ENCODE measurements around the gene CD2.

The CD2 gene

GRCh38 chr1:116806245-116806644, 52.0 kb downstream of the CD2 start:
- peaks cover 0 to 18% (median under 1%) of the 10 kb centered on the region in 4 experiments for H3K4me1 ChIP-seq (ENCODE audit: control extremely low read depth in 1 of 4, control insufficient read depth in 4 of 4, insufficient read depth in 4 of 4, low read length in 3 of 4)
- POLR2A ChIA-PET: interaction anchor here (0.5 kb wide), 1 partner anchor 37 kb away, joined by 3 read pairs; no protein-coding TSS in a partner anchor
- peak in 2 of 3 donors; percentile 40 to 53 for DNase-seq
- CTCF ChIA-PET: interaction anchor here (0.8 to 2.0 kb wide), 4 partner anchors 10 to 69 kb away, joined by 3 to 10 read pairs (median 4); no protein-coding TSS in a partner anchor
- no CpG with 5 or more reads among the region's 1 CpG for WGBS (ENCODE audit: insufficient coverage)
- H3K36me3 ChIP-seq (ENCODE audit: control insufficient read depth in 4 of 4, insufficient read depth in 4 of 4, low read length in 3 of 4): no peaks in the 10 kb centered on the region
- no peak overlapping the region for H3K27ac ChIP-seq (ENCODE audit: insufficient read depth in 1 of 2, low read depth in 1 of 2, low read length in 2 of 2, poor library complexity in 1 of 2, severe bottlenecking in 2 of 2)
- no peak overlapping the region for H3K4me3 ChIP-seq (ENCODE audit: control insufficient read depth in 1 of 7, extremely low read depth in 1 of 7, insufficient read depth in 4 of 7, low read depth in 2 of 7, low read length in 6 of 7)
- H3K27me3 ChIP-seq (replicated peaks in 2 of 5; ENCODE audit: control insufficient read depth in 4 of 5, insufficient read depth in 5 of 5, low read length in 4 of 5): no peaks in the 10 kb centered on the region
- H3K9me3 ChIP-seq (ENCODE audit: control extremely low read depth in 1 of 5, control insufficient read depth in 4 of 5, insufficient read depth in 2 of 5, low read depth in 1 of 5, low read length in 4 of 5): no peaks in the 10 kb centered on the region

- ChIA-PET CTCF (interaction anchor here (0.8 to 2.0 kb wide), 4 partner anchors 9 to 69 kb away, joined by 3 to 10 read pairs (median 4); no protein-coding TSS in a partner anchor), POLR2A (interaction anchor here (0.5 kb wide), 1 partner anchor 37 kb away, joined by 3 read pairs; no protein-coding TSS in a partner anchor)
- WGBS (ENCODE audit: insufficient coverage): 90% methylated on average over 2 of the region's 4 CpGs
- Histone ChIP-seq H3K27me3 (replicated peaks in 2 of 5; ENCODE audit: control insufficient read depth in 4 of 5, insufficient read depth in 5 of 5, low read length in 4 of 5) (no peaks in the 10 kb centered on the region), H3K36me3 (ENCODE audit: control insufficient read depth in 4 of 4, insufficient read depth in 4 of 4, low read length in 3 of 4) (no peaks in the 10 kb centered on the region), H3K4me1 (ENCODE audit: control extremely low read depth in 1 of 4, control insufficient read depth in 4 of 4, insufficient read depth in 4 of 4, low read length in 3 of 4) (peaks cover 0 to 18% (median under 1%) of the 10 kb centered on the region in 4 experiments), H3K9me3 (ENCODE audit: control extremely low read depth in 1 of 5, control insufficient read depth in 4 of 5, insufficient read depth in 2 of 5, low read depth in 1 of 5, low read length in 4 of 5) (peaks cover 0 to 2% (median 0%) of the 10 kb centered on the region in 5 experiments), H3K4me3 (ENCODE audit: control insufficient read depth in 1 of 7, extremely low read depth in 1 of 7, insufficient read depth in 4 of 7, low read depth in 2 of 7, low read length in 6 of 7) (no peak overlapping the region), H3K27ac (ENCODE audit: insufficient read depth in 1 of 2, low read depth in 1 of 2, low read length in 2 of 2, poor library complexity in 1 of 2, severe bottlenecking in 2 of 2) (no peak overlapping the region)
- DNase-seq: no peak
Measured at GRCh38 chr1:116806671-116807070, 52.4 kb downstream of the CD2 start.

GRCh38 chr1:116807394-116808199, 53.4 kb downstream of the CD2 start:
- Histone ChIP-seq H3K27me3 (replicated peaks in 2 of 5; ENCODE audit: control insufficient read depth in 4 of 5, insufficient read depth in 5 of 5, low read length in 4 of 5) (no peaks in the 10 kb centered on the region), H3K4me1 (ENCODE audit: control extremely low read depth in 1 of 4, control insufficient read depth in 4 of 4, insufficient read depth in 4 of 4, low read length in 3 of 4) (peaks cover 0 to 18% (median under 1%) of the 10 kb centered on the region in 4 experiments), H3K27ac (ENCODE audit: insufficient read depth in 1 of 2, low read depth in 1 of 2, low read length in 2 of 2, poor library complexity in 1 of 2, severe bottlenecking in 2 of 2) (no peak overlapping the region), H3K36me3 (ENCODE audit: control insufficient read depth in 4 of 4, insufficient read depth in 4 of 4, low read length in 3 of 4) (no peaks in the 10 kb centered on the region), H3K9me3 (ENCODE audit: control extremely low read depth in 1 of 5, control insufficient read depth in 4 of 5, insufficient read depth in 2 of 5, low read depth in 1 of 5, low read length in 4 of 5) (peaks cover 0 to 7% (median 0%) of the 10 kb centered on the region in 5 experiments), H3K4me3 (ENCODE audit: control insufficient read depth in 1 of 7, extremely low read depth in 1 of 7, insufficient read depth in 4 of 7, low read depth in 2 of 7, low read length in 6 of 7) (no peak overlapping the region)
- WGBS (ENCODE audit: insufficient coverage): 92% methylated on average over 15 of the region's 16 CpGs
- DNase-seq: no peak
- CTCF ChIA-PET: interaction anchor here (1.7 to 2.0 kb wide), 3 partner anchors 12 to 70 kb away, joined by 4 to 10 read pairs (median 4); no protein-coding TSS in a partner anchor
- POLR2A ChIA-PET: no interaction called here

- CTCF ChIA-PET: interaction anchor here (1.1 kb wide), 1 partner anchor 71 kb away, joined by 4 read pairs; no protein-coding TSS in a partner anchor
- no peak overlapping the region for H3K27ac ChIP-seq (ENCODE audit: insufficient read depth in 1 of 2, low read depth in 1 of 2, low read length in 2 of 2, poor library complexity in 1 of 2, severe bottlenecking in 2 of 2)
- no peaks in the 10 kb centered on the region for H3K36me3 ChIP-seq (ENCODE audit: control insufficient read depth in 4 of 4, insufficient read depth in 4 of 4, low read length in 3 of 4)
- POLR2A ChIA-PET: no interaction called here
- no peaks in the 10 kb centered on the region for H3K27me3 ChIP-seq (replicated peaks in 2 of 5; ENCODE audit: control insufficient read depth in 4 of 5, insufficient read depth in 5 of 5, low read length in 4 of 5)
- H3K9me3 ChIP-seq (ENCODE audit: control extremely low read depth in 1 of 5, control insufficient read depth in 4 of 5, insufficient read depth in 2 of 5, low read depth in 1 of 5, low read length in 4 of 5): peaks cover 0 to 10% (median 0%) of the 10 kb centered on the region in 5 experiments
- peaks cover 0 to 18% (median under 1%) of the 10 kb centered on the region in 4 experiments for H3K4me1 ChIP-seq (ENCODE audit: control extremely low read depth in 1 of 4, control insufficient read depth in 4 of 4, insufficient read depth in 4 of 4, low read length in 3 of 4)
- no peak for DNase-seq
- H3K4me3 ChIP-seq (ENCODE audit: control insufficient read depth in 1 of 7, extremely low read depth in 1 of 7, insufficient read depth in 4 of 7, low read depth in 2 of 7, low read length in 6 of 7): no peak overlapping the region
- 90% methylated on average over 3 of the region's 8 CpGs for WGBS (ENCODE audit: insufficient coverage)
Measured at GRCh38 chr1:116808200-116808847, 54.1 kb downstream of the CD2 start.

- DNase-seq: no peak
Measured at GRCh38 chr1:116808848-116809508, 54.7 kb downstream of the CD2 start.

GRCh38 chr1:116811321-116811720, 57.1 kb downstream of the CD2 start:
- Histone ChIP-seq H3K36me3 (ENCODE audit: control insufficient read depth in 4 of 4, insufficient read depth in 4 of 4, low read length in 3 of 4) (no peaks in the 10 kb centered on the region), H3K4me1 (ENCODE audit: control extremely low read depth in 1 of 4, control insufficient read depth in 4 of 4, insufficient read depth in 4 of 4, low read length in 3 of 4) (peaks cover 0 to 25% (median 6%) of the 10 kb centered on the region in 4 experiments), H3K27ac (ENCODE audit: insufficient read depth in 1 of 2, low read depth in 1 of 2, low read length in 2 of 2, poor library complexity in 1 of 2, severe bottlenecking in 2 of 2) (no peak overlapping the region), H3K9me3 (ENCODE audit: control extremely low read depth in 1 of 5, control insufficient read depth in 4 of 5, insufficient read depth in 2 of 5, low read depth in 1 of 5, low read length in 4 of 5) (peaks cover 0 to 10% (median 0%) of the 10 kb centered on the region in 5 experiments), H3K4me3 (ENCODE audit: control insufficient read depth in 1 of 7, extremely low read depth in 1 of 7, insufficient read depth in 4 of 7, low read depth in 2 of 7, low read length in 6 of 7) (no peak overlapping the region), H3K27me3 (replicated peaks in 2 of 5; ENCODE audit: control insufficient read depth in 4 of 5, insufficient read depth in 5 of 5, low read length in 4 of 5) (no peaks in the 10 kb centered on the region)
- WGBS (ENCODE audit: insufficient coverage): 100% methylated on average over 1 of the region's 1 CpG
- POLR2A ChIA-PET: no interaction called here
- CTCF ChIA-PET: no interaction called here
- no peak for DNase-seq

More at GRCh38 chr1:116808848-116809508, 54.7 kb downstream of the CD2 start:
- Histone ChIP-seq H3K36me3 (ENCODE audit: control insufficient read depth in 4 of 4, insufficient read depth in 4 of 4, low read length in 3 of 4) (no peaks in the 10 kb centered on the region), H3K4me3 (ENCODE audit: control insufficient read depth in 1 of 7, extremely low read depth in 1 of 7, insufficient read depth in 4 of 7, low read depth in 2 of 7, low read length in 6 of 7) (no peak overlapping the region), H3K27me3 (replicated peaks in 2 of 5; ENCODE audit: control insufficient read depth in 4 of 5, insufficient read depth in 5 of 5, low read length in 4 of 5) (no peaks in the 10 kb centered on the region), H3K9me3 (ENCODE audit: control extremely low read depth in 1 of 5, control insufficient read depth in 4 of 5, insufficient read depth in 2 of 5, low read depth in 1 of 5, low read length in 4 of 5) (peaks cover 0 to 10% (median 0%) of the 10 kb centered on the region in 5 experiments), H3K4me1 (ENCODE audit: control extremely low read depth in 1 of 4, control insufficient read depth in 4 of 4, insufficient read depth in 4 of 4, low read length in 3 of 4) (peaks cover 0 to 18% (median under 1%) of the 10 kb centered on the region in 4 experiments), H3K27ac (ENCODE audit: insufficient read depth in 1 of 2, low read depth in 1 of 2, low read length in 2 of 2, poor library complexity in 1 of 2, severe bottlenecking in 2 of 2) (no peak overlapping the region)
- ChIA-PET POLR2A (no interaction called here), CTCF (interaction anchor here (1.1 kb wide), 1 partner anchor 71 kb away, joined by 4 read pairs; no protein-coding TSS in a partner anchor)
- WGBS (ENCODE audit: insufficient coverage): 98% methylated on average over 9 of the region's 14 CpGs

Data from common myeloid progenitor, CD34-positive (primary cell).